Ammon's horn (tissue), 1 donor: ENCODE measurements around the gene CASP5.
"Not testable (repeated sequence)": the region's sequence is repeated elsewhere in the genome, so short reads cannot be mapped to it uniquely, and the experiment has no call there.

Experiments used
- DNase-seq: peaks from one replicate; pipeline ENCODE4 v3.0.0-alpha.2; 2016; ENCODE audit warnings: low spot score

The CASP5 gene

GRCh38 chr11:105023003-105023402, at the start of gene CASP5:
Gene CASP5, minus strand, starts transcription at chr11:105023168. Its CDS starts 32 bp downstream, at chr11:105023136.
- DNase-seq: peak; percentile 32

DNA sequence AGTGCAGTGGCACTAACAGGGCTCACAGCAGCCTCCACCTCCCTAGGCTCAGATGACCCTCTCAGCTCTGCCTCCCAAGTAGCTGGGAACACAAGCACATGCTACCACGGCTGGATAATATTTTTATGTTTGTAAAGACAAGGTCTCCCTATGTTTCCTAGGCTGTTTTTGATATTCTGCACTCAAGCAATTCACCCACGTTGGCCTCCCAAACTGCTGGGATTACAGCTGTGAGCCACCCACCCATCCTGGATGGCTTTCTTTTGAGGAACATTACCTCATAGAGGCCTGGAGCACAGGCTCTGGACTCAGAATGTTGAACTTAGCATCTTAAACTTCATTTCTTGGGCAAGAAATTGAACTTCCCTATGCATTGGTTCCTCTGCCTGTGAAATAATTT, 49.1 kb upstream of the CASP5 start:
- not testable (repeated sequence) for DNase-seq

GRCh38 chr11:105071089-105071732, 48.2 kb upstream of the CASP5 start:
- DNase-seq: no peak

DNA sequence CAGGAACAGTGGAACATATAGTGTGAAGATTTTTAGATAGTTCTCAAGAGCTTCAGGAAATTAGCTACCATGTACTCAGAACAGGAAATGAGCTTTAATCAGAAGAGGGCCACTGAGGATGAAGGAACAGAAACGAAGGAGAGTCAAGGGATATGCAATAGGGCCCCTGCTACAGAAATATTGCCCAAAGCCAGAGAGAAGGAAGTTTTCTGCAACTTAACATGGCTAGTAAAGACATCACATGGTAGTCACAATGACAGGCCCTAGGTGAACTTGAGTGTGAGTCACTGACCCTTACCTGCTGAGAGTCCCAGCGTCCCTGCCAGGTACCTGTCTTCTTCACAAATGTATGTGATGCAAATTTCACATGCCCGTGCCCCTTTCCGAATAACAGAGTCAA, 47.3 kb upstream of the CASP5 start:
- DNase-seq: no peak

DNA sequence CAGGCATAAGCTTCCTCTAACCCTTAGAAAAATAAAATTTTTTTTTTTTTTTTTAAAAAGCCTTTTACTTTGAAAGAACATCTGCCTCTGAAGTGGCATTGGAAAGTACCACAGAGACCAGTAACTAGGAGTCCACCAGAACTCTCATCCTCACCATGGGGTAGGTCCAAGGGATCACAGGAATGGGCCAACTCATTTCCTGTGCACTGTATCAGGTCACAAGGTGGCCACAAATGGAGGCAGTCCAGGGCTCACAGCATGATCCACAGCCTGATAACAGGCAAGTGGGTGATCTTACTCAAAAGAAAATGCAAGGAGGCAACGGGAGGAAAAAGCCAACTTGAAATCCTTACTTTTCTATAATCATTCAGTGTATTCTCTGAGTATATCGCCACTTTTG, 46.8 kb upstream of the CASP5 start:
- DNase-seq: not testable (repeated sequence)

DNA sequence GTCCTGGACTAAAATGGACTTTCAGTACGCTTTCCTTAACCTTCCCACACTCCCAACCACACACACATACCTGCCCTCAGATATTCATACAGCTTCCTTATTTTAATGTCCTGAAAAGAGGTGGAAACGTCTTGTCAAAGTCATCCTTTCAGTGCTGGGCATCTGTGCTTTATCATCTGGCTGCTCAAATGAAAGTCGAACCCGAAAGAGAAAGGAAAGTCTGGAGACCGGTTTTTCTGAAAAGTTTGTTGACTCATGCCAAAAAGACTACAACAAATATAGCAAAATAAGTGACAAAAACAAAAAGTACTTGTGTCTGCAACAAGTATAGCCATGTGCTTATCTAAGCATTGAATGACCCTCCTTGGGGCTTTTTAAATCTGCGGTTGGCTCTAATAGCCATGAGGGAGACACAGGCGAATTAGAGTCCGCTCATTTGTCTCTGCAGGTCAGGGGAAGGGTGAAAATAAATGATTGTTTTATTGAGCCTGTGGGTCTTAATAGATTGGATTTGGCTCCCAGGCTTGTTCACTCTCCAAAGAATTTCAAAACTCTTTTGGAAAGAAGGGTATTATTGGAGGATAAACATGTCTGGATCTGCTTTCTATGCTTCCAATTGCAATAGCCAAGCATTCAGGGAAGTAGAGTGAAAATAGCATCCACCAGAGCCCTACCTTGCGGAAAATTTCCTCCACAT, 40.4 kb upstream of the CASP5 start:
- not testable (repeated sequence) for DNase-seq

DNA sequence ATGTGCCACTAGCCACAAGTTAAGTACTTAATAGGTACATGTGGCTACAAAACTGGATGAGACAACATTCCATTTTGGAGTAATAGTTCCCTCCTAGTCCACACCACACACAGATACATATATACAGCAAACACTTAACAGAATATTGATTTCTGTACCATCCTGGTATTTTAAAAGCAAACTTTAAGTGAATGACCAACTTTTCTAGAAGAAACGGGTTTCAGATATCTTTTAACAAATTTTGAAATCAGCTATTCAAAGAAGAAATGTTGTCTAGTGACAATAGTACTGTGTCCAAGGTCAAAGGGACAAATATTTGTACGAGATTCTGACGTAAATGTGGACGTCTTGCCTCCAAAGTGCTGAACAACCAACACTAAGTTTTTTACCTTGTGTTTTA, 34.5 kb upstream of the CASP5 start:
- DNase-seq: no peak

DNA sequence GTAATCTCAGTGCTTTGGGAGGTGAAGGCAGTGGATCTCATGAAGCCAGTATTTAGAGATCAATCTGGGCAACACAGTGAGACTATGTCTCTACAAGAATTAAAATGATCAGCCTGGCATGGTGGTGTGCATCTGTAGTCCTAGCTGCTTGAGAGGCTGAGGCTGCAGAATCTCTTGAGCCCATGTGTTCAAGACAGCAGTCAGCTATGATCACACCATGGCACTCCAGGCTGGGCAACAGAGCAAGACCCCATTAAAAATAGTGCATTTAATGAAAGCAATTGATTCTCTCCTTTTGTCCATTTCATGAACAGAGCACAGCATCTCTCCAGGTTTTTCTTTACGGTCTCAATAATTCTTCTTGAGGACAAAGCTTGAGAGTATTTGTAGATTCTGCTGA, 33.5 kb upstream of the CASP5 start:
- no peak for DNase-seq

DNA sequence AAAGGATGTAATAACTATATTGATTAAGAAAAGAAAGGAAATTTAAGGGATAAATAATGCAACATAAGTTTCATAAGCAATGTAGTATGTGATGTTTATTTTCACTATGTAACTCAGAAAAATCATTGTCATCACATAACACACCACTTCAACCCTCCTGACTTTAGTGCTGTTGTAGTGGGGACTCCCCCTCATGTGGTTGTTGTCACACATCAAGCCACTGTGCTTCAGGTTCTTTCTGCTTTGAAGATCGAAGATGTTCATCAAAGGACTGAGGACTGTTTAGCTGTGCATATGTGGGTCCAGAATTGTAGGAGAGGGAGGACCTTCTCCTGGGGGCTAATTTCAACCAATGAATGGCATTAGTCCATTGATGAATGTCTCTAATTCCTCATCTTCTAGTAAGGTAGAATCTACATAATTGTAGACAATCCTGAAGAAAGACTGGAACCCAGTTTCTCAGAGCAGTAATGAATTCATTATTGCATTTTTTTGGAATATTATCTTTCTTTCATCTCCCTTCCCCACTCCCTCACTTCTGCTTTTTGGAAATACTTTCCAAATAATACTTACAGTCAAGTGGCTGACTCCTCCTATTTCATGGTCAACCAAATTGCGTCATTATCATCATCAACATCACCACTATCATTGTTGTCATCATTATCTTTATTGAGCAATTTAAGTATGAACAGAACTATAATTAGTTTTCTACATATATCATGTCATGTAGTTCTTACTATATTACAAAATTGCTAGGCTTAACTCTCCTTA, 31.9 kb upstream of the CASP5 start:
- DNase-seq: no peak

- DNase-seq: no peak
These were observed 29.5 kb upstream of the CASP5 start for GRCh38 chr11:105052487-105052886.

DNA sequence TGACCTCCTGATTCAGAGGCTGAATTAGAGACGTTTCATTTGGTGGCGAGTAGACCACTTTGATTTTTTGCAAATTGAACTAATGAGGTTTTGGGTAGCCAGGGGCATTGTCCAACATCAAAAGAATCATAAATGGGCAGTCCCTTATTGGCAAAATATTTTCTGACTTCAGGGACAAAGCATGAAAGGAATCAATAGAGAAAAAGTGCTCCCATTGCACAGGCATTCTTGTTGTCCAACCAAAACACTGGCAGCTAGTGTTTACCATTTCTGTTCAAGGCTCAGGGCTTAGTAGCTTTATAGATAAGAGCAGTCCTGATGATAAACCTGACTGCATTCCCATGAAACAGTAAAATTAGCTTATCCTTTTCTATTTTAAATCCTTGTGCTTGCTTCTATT, 28.6 kb upstream of the CASP5 start:
- no peak for DNase-seq

GRCh38 chr11:105049481-105049880, 26.5 kb upstream of the CASP5 start:
- DNase-seq: no peak

GRCh38 chr11:105046898-105047579, 24.1 kb upstream of the CASP5 start:
- no peak for DNase-seq

- no peak for DNase-seq
These were observed 22.8 kb upstream of the CASP5 start for GRCh38 chr11:105045676-105046296.

DNA sequence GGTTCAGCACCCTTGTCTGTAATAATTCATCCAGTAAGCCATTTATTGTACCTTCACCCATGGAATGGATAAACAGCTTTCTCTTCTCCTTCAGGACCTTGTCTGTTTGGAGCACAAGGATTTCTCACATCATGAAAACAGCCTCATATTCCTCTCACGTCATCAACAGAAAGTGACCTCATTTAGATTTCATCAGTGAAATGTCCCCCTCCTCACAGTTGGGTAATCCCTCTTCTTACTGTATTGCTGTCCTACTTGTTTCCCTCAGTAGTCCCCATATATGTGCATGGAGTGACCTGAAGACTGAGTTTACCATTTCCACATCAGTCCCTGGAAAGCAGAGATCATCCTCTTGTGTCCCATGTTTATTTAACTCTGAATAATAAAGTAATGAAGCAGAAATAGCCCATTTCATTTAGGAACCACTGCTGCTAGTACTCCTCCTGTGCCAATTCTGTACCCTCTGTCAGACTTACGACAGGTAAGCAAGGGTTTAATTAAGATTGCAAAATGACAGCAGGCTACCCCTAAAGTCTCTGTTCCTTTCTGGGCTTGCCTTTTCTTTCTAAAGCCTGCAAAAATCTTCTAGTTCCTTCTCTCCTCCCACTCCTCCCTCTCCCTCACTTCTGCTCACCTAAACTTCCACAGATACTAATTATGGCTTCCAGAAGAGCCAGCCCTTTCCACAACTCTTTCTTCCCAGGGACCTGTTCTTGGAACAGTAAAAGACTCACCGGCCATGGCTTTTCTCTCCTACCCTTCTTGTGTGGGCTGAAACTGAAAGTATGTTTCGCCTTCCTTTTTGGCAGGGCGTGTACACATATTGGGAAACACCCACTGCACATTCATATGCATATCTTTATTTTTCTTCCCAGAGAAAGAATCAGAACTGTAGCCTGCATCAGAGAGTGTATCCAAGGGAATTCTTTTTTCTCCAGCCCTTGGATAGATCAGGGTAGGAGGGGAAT, 21.9 kb upstream of the CASP5 start, which contains the start of gene CARD16:
CARD16 (minus strand) TSS at position 779 of the 968 bp plus-strand sequence; CDS start at position 741, 38 bp downstream.
- DNase-seq: peak; percentile 28

GRCh38 chr11:105042178-105042577, 19.2 kb upstream of the CASP5 start:
- DNase-seq: no peak

GRCh38 chr11:105040703-105041102, 17.7 kb upstream of the CASP5 start:
- DNase-seq: no peak

- DNase-seq: peak; percentile 35
These were observed 12.0 kb upstream of the CASP5 start, which contains the start of gene CASP1 for GRCh38 chr11:105034813-105035620. Gene CASP1, minus strand, starts transcription at chr11:105035144. Its CDS starts 31 bp downstream, at chr11:105035113.

DNA sequence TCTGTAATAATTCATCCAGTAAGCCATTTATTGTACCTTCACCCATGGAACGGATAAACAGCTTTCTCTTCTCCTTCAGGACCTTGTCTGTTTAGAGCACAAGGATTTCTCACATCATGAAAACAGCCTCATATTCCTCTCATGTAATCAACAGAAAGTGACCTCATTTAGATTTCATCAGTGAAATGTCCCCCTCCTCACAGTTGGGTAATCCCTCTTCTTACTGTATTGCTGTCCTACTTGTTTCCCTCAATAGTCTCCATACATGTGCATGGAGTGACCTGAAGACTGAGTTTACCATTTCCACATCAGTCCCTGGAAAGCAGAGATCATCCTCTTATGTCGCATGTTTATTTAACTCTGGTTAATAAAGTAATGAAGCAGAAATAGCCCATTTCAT, 11.4 kb upstream of the CASP5 start:
- DNase-seq: not testable (repeated sequence)

GRCh38 chr11:105033781-105034180, 10.8 kb upstream of the CASP5 start:
- DNase-seq: no peak
